Mucosa of stomach (tissue), 1 donor: ENCODE measurements around the gene CFAP74.

Experiments used
- H3K27me3 ChIP-seq: one replicate; pipeline ENCODE4 v1.7.0; 2013; ENCODE audit warnings: mild to moderate bottlenecking, low read length; ENCODE audit not compliant: control insufficient read depth, insufficient read depth
- H3K36me3 ChIP-seq: one replicate; pipeline ENCODE4 v1.7.0; 2013; ENCODE audit warnings: low read length; ENCODE audit not compliant: control insufficient read depth, insufficient read depth
- H3K4me1 ChIP-seq: one replicate; pipeline ENCODE4 v1.7.0; 2013; ENCODE audit warnings: mild to moderate bottlenecking, low read length; ENCODE audit not compliant: control insufficient read depth, insufficient read depth
- H3K4me3 ChIP-seq: one replicate; pipeline ENCODE4 v1.7.0; 2013; ENCODE audit warnings: low read length
- H3K9ac ChIP-seq: one replicate; pipeline ENCODE4 v1.7.0; 2013; ENCODE audit warnings: mild to moderate bottlenecking, low read length, moderate library complexity
- H3K9me3 ChIP-seq: one replicate; pipeline ENCODE4 v1.7.0; 2013; ENCODE audit warnings: mild to moderate bottlenecking, low read length, moderate library complexity; ENCODE audit not compliant: control insufficient read depth
- donor health status: Pancreatic carcinoma.

The CFAP74 gene

DNA sequence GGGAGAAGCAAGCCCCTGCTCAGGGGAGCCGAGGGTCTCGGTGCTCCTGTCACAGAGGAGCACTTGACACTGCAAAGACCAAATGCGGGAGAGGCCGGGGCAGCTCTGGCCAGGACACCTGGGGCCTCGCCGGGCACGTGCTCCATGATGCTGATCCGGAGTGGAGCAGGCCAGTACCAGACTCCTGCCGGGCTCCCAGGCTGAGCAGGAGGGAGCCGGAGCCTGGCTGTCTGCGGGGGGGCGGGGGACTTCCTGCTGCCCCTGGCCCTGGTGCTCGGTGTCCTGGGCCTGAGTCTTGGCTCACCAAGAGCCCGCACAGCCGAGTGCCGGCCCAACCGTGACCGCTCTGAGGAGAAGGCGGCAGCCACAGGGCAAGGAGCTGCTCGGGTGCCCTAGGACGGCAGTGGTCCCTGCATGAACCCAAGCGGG, 46.0 kb downstream of the CFAP74 start:
- Histone ChIP-seq H3K4me1 (peaks cover 9% of the 10 kb centered on the region), H3K36me3 (no peaks in the 10 kb centered on the region), H3K4me3 (no peak overlapping the region), H3K27me3 (peaks cover 20% of the 10 kb centered on the region), H3K9me3 (no peaks in the 10 kb centered on the region), H3K9ac (no peak overlapping the region)

DNA sequence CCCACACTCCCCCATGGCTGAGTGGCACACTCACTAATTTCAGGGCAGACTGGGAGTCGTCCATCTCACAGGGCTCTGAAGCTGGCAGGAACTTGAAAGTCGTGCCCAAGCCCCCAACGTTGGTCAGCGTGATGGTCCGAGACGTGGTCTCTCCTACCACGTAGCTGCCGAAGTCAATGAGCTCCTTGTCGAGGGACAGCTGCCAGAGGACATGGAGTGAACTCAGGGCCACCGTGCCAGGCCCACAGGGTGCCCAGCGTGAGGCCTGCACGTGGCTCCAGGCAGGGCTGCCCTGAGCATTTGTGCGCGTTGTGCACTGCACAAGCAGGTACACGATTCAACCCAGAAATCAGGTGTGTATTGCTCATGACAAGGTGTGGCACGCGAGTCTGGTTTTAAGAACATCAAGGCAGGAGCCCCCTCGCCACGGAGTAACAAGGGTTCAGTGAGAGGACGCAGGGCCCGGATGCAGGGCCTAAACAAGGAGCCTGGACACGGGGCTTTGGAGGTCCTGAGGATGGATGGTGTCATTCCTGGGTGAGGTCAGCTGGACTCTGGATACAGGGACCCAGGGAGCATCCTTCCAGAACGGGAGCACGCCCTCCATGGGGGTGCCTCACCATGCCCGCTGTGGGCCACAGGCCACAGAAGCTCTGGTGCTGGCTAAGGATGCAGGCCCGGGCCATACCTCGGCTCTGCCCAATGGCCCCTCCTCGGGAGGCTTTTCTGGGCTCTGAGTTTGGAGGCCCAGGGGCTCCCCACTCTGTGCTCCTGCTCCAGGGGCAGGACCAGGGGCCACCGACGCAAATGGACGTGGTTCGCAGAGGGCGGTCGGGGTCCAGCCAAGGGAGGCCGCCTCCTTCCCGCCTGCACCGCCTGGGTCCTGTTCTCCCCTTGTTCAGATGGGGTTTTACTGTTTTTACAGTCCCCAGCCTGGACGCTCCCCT, 46.7 kb downstream of the CFAP74 start:
- Histone ChIP-seq H3K36me3 (no peaks in the 10 kb centered on the region), H3K4me3 (no peak overlapping the region), H3K9ac (no peak overlapping the region), H3K4me1 (peaks cover 9% of the 10 kb centered on the region), H3K9me3 (no peaks in the 10 kb centered on the region), H3K27me3 (peaks cover 20% of the 10 kb centered on the region)

DNA sequence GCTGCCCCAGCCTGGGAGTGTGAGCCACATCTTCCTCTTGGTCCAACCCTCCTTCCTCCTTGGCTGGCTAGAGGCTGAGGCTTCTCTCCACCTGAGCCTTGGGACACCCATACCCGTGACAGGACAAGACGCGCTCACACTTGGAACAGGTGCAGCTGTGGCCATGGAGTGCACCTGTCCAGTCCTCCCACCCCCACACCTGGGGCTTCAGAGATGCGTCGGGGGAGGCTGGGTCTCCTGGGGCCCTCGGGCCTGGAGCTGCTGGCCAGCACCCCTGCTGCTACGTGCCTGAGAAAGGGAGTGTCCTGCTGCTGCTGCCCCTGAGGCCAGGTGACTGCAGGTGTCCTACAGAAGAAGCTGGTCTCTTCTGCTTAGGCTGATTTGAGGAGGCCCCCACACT, 47.5 kb downstream of the CFAP74 start:
- Histone ChIP-seq H3K9ac (no peak overlapping the region), H3K4me3 (no peak overlapping the region), H3K27me3 (peaks cover 19% of the 10 kb centered on the region), H3K9me3 (no peaks in the 10 kb centered on the region), H3K4me1 (peaks cover 9% of the 10 kb centered on the region), H3K36me3 (no peaks in the 10 kb centered on the region)

DNA sequence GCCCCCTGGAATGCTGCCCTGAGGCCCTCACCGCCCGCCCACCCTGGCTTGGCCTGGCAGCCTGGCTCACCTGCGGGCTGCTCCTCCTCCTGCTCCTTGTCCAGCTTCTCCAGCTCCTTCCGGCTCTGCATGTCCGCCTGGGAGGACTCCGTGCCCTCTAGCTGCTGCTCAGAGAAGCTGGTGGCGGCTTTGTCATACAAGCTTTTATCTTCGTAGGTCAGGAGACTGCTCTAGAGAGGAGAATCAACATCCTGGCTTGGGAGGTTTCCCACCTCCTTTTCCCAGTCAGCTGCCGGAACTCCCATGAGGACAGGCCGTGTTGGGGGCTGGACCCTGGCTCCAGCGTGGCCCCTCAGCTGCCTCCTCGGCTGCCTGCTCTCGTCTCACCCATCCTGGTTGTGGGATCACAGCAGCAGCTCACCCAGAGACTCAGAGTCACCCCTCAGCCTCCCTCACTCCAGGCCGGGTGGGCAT, 47.9 kb downstream of the CFAP74 start:
- H3K27me3 ChIP-seq, result peaks cover 14% of the 10 kb centered on the region
- no peak overlapping the region for H3K9ac ChIP-seq
- H3K36me3 ChIP-seq, result no peaks in the 10 kb centered on the region
- H3K4me1 ChIP-seq, result peaks cover 9% of the 10 kb centered on the region
- no peak overlapping the region for H3K4me3 ChIP-seq
- no peaks in the 10 kb centered on the region for H3K9me3 ChIP-seq

DNA sequence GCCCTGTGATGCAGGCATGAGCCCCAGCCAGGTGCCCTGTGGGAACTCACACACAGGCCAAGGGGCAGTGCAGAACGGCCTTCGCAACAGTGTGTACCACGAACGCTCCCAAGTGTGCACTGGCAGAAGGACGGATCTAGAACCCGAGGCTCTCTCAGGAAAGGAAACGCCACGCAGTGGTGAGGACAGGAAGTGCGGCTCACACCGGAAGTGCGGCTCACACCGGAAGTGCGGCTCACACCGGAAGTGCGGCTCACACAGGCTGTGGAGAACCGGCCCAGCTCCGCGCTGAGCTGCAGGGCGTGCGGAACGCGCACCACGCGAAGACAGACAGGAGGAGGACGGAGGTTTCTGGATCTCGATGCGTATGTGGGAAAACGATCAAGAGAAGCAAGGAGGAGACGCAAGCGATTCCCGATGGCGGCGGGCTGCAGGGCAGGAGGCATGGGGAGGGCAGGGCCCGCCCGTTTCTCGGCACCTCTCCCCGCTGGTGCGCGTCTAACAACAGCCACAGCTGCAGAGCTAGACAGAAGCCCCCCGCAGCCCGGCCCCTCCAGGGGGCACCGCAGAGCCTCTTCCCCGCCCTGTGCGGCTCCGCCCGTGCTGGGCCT, 48.6 kb downstream of the CFAP74 start:
- Histone ChIP-seq H3K4me1 (peaks cover 4% of the 10 kb centered on the region), H3K9ac (no peak overlapping the region), H3K36me3 (no peaks in the 10 kb centered on the region), H3K9me3 (no peaks in the 10 kb centered on the region), H3K27me3 (peaks cover 9% of the 10 kb centered on the region), H3K4me3 (no peak overlapping the region)

DNA sequence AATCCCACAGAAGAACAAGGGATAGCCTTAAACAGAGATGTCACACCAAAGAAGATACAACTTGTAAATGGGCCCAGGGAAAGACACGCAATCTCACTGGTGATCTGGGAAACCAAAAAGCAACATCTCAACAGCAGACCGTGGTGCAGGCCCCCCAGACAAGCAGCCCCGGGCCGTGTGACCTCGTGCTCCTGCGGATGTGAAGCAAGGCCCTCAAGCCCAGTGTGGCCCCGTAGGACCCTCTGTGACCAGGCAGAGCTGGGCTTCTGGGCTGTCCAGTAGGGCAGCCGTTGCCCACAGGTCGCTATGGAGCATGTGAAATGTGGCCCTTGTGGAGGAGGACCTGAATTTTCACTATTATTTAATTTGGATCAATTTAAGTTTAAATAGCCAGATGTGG, 49.6 kb downstream of the CFAP74 start:
- H3K36me3 ChIP-seq, result no peaks in the 10 kb centered on the region
- H3K4me1 ChIP-seq, result no peaks in the 10 kb centered on the region
- H3K4me3 ChIP-seq, result no peak overlapping the region
- H3K9me3 ChIP-seq, result no peaks in the 10 kb centered on the region
- H3K27me3 ChIP-seq, result peaks cover 5% of the 10 kb centered on the region
- no peak overlapping the region for H3K9ac ChIP-seq

DNA sequence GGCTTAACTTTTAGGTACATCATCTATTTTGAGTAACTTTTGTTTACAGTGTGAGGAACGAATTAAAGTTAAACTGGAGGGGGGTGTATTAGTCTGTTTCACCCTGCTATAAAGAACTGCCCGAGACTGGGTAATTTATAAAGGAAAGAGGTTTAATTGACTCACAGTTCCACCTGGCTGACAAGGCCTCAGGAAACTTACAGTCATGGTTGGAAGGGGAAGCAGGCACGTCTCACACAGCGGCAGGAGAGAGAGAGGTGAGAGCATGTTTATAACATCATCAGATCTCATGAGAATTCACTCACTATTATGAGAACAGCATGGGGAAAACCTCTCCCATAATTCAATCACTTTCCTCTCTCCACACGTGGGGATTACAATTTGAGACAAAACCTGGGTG, 52.6 kb downstream of the CFAP74 start:
- H3K9ac ChIP-seq, result no peak overlapping the region
- peaks cover 5% of the 10 kb centered on the region for H3K27me3 ChIP-seq
- H3K4me1 ChIP-seq, result peaks cover 7% of the 10 kb centered on the region
- no peaks in the 10 kb centered on the region for H3K36me3 ChIP-seq
- H3K9me3 ChIP-seq, result no peaks in the 10 kb centered on the region
- no peak overlapping the region for H3K4me3 ChIP-seq

DNA sequence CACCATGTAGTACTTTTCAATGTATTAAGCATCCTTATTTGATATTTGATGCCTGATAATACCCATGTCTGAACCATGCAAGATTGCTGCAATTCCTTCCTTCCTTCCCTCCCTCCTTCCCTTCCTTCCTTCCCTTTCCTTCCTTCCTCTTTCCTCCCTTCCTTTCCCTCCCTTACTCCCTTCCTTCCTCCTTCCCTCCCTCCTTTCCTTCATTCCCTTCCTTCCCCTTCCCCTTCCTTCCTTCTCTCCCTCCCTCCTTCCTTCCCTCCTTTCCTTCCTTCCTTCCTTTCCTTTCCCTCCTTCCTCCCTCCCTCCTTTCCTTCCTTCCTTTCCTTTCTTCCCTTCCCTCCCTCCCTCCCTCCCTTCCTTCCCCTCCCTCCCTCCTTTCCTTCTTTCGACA, 54.8 kb downstream of the CFAP74 start:
- peaks cover 12% of the 10 kb centered on the region for H3K4me1 ChIP-seq
- peaks cover 9% of the 10 kb centered on the region for H3K27me3 ChIP-seq
- no peaks in the 10 kb centered on the region for H3K36me3 ChIP-seq
- H3K4me3 ChIP-seq, result no peak overlapping the region
- H3K9ac ChIP-seq, result no peak overlapping the region
- no peaks in the 10 kb centered on the region for H3K9me3 ChIP-seq

DNA sequence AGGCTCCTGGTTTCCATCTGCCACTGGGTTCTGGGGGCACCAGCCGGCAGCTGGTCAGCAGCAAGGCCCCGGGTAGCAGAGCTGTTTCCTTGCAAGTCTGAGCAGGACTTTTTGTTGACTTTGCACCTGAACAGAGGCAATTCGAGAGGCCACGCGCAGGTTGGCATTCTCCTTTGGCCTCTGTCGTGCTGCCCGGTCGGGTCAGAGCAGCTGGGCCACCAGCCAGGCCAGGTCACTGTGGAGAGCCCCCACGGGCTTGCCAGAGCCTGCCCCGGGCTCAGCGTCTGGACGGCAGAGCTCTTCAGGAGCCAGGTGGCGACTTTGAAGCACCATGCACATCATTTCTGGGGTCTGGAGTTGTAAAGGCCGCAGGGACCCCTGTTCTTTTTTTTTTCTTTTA, 56.1 kb downstream of the CFAP74 start:
- Histone ChIP-seq H3K9me3 (no peaks in the 10 kb centered on the region), H3K4me1 (peaks cover 12% of the 10 kb centered on the region), H3K4me3 (no peak overlapping the region), H3K27me3 (peaks cover 21% of the 10 kb centered on the region), H3K36me3 (no peaks in the 10 kb centered on the region), H3K9ac (no peak overlapping the region)

DNA sequence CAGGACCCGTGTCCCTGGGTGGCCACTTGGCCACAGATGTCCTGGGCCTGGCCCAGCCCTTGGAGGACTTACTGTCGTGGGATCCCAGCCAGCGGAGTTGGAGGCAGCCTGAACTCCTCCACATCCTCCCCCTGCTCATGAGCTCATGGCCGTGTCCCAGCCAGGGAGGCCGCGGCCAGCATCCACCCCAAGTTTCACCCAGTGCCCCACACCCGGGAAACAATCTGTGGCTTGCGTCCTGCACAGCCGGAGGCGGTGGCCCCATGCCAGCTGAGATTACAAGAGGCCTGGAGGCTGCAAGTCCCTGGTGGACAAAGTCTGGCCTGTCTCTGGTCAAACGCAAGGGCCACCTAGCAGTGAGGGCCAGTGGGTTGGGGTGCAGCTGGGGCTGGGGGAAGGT, 57.0 kb downstream of the CFAP74 start:
- H3K4me3 ChIP-seq, result no peak overlapping the region
- peaks cover 28% of the 10 kb centered on the region for H3K27me3 ChIP-seq

DNA sequence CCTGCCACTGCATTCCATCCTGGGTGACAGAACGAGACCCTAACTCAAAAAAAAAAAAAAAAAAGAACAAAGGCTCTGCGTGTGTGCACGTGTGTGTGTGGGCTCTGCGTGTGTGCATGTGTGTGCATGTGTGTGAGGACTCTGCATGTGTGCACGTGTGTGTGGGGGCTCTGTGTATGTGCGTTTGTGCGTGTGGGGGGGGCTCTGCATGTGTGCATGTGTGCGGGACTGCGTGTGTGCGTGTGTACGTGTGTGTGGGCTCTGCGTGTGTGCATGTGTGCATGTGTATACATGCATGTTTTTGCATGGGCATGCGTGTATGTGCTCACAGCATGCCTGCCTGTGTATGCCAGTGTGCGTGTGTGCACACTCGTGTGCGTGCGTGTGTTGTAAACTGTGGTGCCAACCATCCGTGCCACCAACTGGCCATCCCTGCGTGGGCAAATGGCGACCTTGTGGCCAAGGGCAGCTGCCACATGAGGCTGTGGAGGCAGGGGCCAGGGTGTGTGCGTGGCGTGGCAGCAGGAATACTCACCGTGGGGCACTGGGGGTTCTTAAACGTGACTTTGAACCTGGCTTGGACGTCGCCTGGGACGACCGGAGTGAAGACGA, 57.7 kb downstream of the CFAP74 start:
- Histone ChIP-seq H3K4me3 (no peak overlapping the region), H3K4me1 (peaks cover 12% of the 10 kb centered on the region), H3K27me3 (peaks cover 28% of the 10 kb centered on the region), H3K9me3 (no peaks in the 10 kb centered on the region), H3K9ac (no peak overlapping the region), H3K36me3 (no peaks in the 10 kb centered on the region)

More for the DNA sequence above, 57.0 kb downstream of the CFAP74 start:
- Histone ChIP-seq H3K4me1 (peaks cover 12% of the 10 kb centered on the region), H3K9me3 (no peaks in the 10 kb centered on the region), H3K36me3 (no peaks in the 10 kb centered on the region), H3K9ac (no peak overlapping the region)
